ENCODE measurements around the gene DALRD3.

GRCh38 chr3:48991851-48992545 lies 26.4 kb downstream of the DALRD3 start:
- no peak for TF ChIP-seq CTCF (conservative IDR thresholded peaks at IDR 0.05; ENCODE audit: low read depth, low read length)
- no peak for TF ChIP-seq EZH2 (IDR thresholded peaks at IDR 0.05; ENCODE audit: borderline replicate concordance, low read depth, low read length, poor library complexity, severe bottlenecking)

Measured in A673 (cell line).